ENCODE data around the gene NOCT. TPM values are rescaled to one million over a fixed set of nuclear protein-coding genes. Genes with fewer than 3 reads are reported as not detected.

The NOCT gene
- total and polyA plus RNA-seq, 2 experiments from 2014 or later, result 9.9 to 20.8 TPM

DNA sequence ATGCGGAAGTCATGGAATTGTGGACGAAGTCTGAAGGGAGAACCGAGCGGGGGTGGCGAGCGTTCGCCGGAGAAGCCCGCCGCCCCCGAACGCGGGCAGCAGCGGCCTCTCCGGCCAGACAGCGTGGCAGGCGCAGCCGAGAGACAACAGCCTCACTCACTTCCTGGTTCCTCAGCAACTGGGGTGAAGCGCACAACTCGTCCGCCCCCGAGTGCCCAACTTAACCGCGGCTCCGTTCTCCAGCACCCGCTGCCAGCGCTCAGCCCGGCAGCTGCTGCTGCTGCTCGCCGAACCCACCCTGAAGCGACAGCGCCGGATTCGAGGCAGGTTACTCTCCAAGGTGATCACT lies 68.0 kb downstream of the NOCT start:
- Histone ChIP-seq H3K9me2 (replicated peaks; ENCODE audit: insufficient read depth) (no peaks in the 10 kb centered on the region), H3K27ac (peak overlapping the region; percentile 98), H2AFZ (peak overlapping the region; percentile 77), H3K4me1 (ENCODE audit: insufficient read depth) (peaks cover 5% of the 10 kb centered on the region), H3K36me3 (replicated peaks; ENCODE audit: insufficient read depth, low read depth) (no peaks in the 10 kb centered on the region), H3K27me3 (no peaks in the 10 kb centered on the region), H3K79me2 (peaks cover 52% of the 10 kb centered on the region), H4K20me1 (ENCODE audit: insufficient read depth, poor library complexity, severe bottlenecking) (peaks cover 37% of the 10 kb centered on the region), H3K4me3 (peak overlapping the region; percentile 95), H3K9me3 (ENCODE audit: low read depth) (no peaks in the 10 kb centered on the region), H3K4me2 (peak overlapping the region; percentile 89)
- 1% methylated on average over 31 of the region's 34 CpGs for WGBS (ENCODE audit: low lambda C conversion rate, missing lambda C conversion rate)
- DNase-seq (ENCODE audit: low spot score), result peak; percentile 84
- TF ChIP-seq EZH2 (IDR thresholded peaks at IDR 0.05; ENCODE audit: borderline replicate concordance) (no peak), EZH2phosphoT487 (IDR thresholded peaks at IDR 0.05; ENCODE audit: low read depth, severe bottlenecking, unreplicated experiment) (no peak)
- TF ChIP-seq, protein P1, sequence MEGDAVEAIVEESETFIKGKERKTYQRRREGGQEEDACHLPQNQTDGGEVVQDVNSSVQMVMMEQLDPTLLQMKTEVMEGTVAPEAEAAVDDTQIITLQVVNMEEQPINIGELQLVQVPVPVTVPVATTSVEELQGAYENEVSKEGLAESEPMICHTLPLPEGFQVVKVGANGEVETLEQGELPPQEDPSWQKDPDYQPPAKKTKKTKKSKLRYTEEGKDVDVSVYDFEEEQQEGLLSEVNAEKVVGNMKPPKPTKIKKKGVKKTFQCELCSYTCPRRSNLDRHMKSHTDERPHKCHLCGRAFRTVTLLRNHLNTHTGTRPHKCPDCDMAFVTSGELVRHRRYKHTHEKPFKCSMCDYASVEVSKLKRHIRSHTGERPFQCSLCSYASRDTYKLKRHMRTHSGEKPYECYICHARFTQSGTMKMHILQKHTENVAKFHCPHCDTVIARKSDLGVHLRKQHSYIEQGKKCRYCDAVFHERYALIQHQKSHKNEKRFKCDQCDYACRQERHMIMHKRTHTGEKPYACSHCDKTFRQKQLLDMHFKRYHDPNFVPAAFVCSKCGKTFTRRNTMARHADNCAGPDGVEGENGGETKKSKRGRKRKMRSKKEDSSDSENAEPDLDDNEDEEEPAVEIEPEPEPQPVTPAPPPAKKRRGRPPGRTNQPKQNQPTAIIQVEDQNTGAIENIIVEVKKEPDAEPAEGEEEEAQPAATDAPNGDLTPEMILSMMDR (IDR thresholded peaks at IDR 0.05; ENCODE audit: poor library complexity), result no peak

DNA sequence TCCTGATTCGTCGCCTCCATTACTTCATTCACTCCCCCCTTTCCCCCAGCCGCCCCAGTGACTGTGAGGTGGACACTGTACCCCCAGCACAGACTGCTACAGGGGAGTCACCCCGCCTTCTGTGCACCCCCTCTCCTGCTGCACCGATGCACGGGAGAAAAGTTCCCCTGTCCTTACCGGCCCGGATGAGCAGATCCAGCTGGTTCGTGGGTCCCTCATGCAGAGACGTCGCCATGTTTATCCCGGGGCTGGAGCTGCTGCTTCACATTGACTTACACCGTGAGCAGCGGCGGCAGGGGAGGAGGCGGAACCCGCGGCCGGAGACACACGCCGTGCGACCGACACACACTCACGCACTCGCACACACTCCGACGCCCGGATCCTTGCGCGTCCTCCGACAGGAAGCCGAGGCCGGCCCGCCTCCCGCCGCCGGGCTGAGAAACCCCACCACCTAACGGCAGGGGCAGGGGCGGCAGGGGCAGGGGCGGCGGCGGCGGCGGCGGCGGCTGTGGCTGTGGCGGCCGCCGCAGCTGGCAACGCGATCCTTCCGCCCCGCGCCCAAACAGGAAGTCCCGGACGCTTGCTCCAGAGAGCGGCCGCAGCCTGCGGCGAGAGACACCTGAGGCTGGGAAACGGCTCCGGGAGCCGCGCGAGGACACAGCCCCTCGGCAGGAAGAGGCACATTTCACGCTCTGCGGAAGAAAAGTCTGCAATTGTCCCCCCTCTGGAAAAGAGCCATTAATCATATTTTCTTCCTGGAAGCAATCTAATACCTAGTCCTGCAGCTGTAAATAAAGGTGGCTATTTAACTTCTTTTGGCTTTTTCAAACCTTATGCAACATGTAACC lies 68.6 kb downstream of the NOCT start:
- H3K9me3 ChIP-seq (ENCODE audit: low read depth), result no peaks in the 10 kb centered on the region
- peak overlapping the region; percentile 89 for H3K4me2 ChIP-seq
- H3K27ac ChIP-seq, result peak overlapping the region; percentile 98
- H2AFZ ChIP-seq, result peak overlapping the region; percentile 98
- H3K4me1 ChIP-seq (ENCODE audit: insufficient read depth), result peaks cover 5% of the 10 kb centered on the region
- H3K4me3 ChIP-seq, result peak overlapping the region; percentile 95
- H3K79me2 ChIP-seq, result peaks cover 46% of the 10 kb centered on the region
- H3K9me2 ChIP-seq (replicated peaks; ENCODE audit: insufficient read depth), result no peaks in the 10 kb centered on the region
- no peaks in the 10 kb centered on the region for H3K27me3 ChIP-seq
- no peaks in the 10 kb centered on the region for H3K36me3 ChIP-seq (replicated peaks; ENCODE audit: insufficient read depth, low read depth)
- 2% methylated on average over 62 of the region's 68 CpGs for WGBS (ENCODE audit: low lambda C conversion rate, missing lambda C conversion rate)
- peak; percentile 95 for DNase-seq (ENCODE audit: low spot score)
- H4K20me1 ChIP-seq (ENCODE audit: insufficient read depth, poor library complexity, severe bottlenecking), result peaks cover 31% of the 10 kb centered on the region
- TF ChIP-seq, protein P1 (IDR thresholded peaks at IDR 0.05; ENCODE audit: poor library complexity), result peak; percentile 32
- no peak for TF ChIP-seq EZH2phosphoT487 (IDR thresholded peaks at IDR 0.05; ENCODE audit: low read depth, severe bottlenecking, unreplicated experiment)

DNA sequence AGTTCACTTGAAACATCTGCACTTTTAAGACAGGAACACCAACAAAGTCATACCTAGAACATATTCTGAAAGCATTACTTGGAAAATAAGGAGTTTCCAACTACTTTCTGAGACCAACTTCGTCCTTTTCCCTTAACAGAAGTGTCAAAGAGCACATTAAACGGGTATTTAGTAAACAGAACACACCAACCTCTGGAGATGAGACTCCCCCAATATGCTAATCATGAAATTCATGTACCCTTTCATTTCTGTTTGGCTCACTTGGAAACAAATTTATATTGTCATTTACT lies 69.2 kb downstream of the NOCT start:
- no peaks in the 10 kb centered on the region for H3K36me3 ChIP-seq (replicated peaks; ENCODE audit: insufficient read depth, low read depth)
- peaks cover 5% of the 10 kb centered on the region for H3K4me1 ChIP-seq (ENCODE audit: insufficient read depth)
- H2AFZ ChIP-seq, result peak overlapping the region; percentile 98
- peak overlapping the region; percentile 98 for H3K27ac ChIP-seq
- peak overlapping the region; percentile 95 for H3K4me3 ChIP-seq
- no peaks in the 10 kb centered on the region for H3K9me3 ChIP-seq (ENCODE audit: low read depth)
- TF ChIP-seq, protein P1 (IDR thresholded peaks at IDR 0.05; ENCODE audit: poor library complexity), result no peak
- TF ChIP-seq EZH2 (IDR thresholded peaks at IDR 0.05; ENCODE audit: borderline replicate concordance), result no peak
- TF ChIP-seq EZH2phosphoT487 (IDR thresholded peaks at IDR 0.05; ENCODE audit: low read depth, severe bottlenecking, unreplicated experiment), result no peak
- WGBS (ENCODE audit: low lambda C conversion rate, missing lambda C conversion rate), result 2% methylated on average over 2 of the region's 2 CpGs
- no peaks in the 10 kb centered on the region for H3K9me2 ChIP-seq (replicated peaks; ENCODE audit: insufficient read depth)
- H3K4me2 ChIP-seq, result peak overlapping the region; percentile 89
- no peak for DNase-seq (ENCODE audit: low spot score)
- peaks cover 40% of the 10 kb centered on the region for H3K79me2 ChIP-seq
- no peaks in the 10 kb centered on the region for H3K27me3 ChIP-seq
- H4K20me1 ChIP-seq (ENCODE audit: insufficient read depth, poor library complexity, severe bottlenecking), result peaks cover 25% of the 10 kb centered on the region

Data from hepatocyte (in vitro differentiated cells).